PFSK-1 (cell line): Measurements from ENCODE around the gene CTNNBL1.

Experiments
- FOXP2 ChIP-seq: optimal IDR thresholded peaks from 2 replicates; pipeline ENCODE3; 2011; ENCODE audit warnings: borderline replicate concordance, control low read depth, inconsistent platforms; ENCODE audit not compliant: insufficient read depth; ENCODE audit errors: extremely low read length, extremely low read depth
- POLR2AphosphoS5 ChIP-seq: IDR thresholded peaks from 2 replicates; pipeline ENCODE4 v1.6.1; 2012; ENCODE audit warnings: low read depth, mild to moderate bottlenecking, control low read depth, low read length, moderate library complexity
- SIN3A ChIP-seq: IDR thresholded peaks from 2 replicates; pipeline ENCODE4 v1.6.1; 2012; ENCODE audit warnings: mild to moderate bottlenecking, low read length, moderate library complexity, borderline replicate concordance; ENCODE audit not compliant: insufficient read depth
- TAF1 ChIP-seq: IDR thresholded peaks from 2 replicates; pipeline ENCODE4 v1.6.1; 2012; ENCODE audit warnings: low read length, control low read depth, borderline replicate concordance; ENCODE audit not compliant: insufficient read depth
- TF ChIP-seq, protein P1 (sequence below), 2 experiments: IDR thresholded peaks; 2 replicates each; pipeline versions ENCODE4 v1.6.1 to v1.8.0; 2011 to 2012; ENCODE audit warnings: low read depth in 2 of 2, low read length in 2 of 2, control low read depth in 1 of 2, inconsistent platforms in 1 of 2, mild to moderate bottlenecking in 1 of 2, moderate library complexity in 1 of 2; ENCODE audit not compliant: insufficient read depth in 1 of 2

The CTNNBL1 gene

DNA sequence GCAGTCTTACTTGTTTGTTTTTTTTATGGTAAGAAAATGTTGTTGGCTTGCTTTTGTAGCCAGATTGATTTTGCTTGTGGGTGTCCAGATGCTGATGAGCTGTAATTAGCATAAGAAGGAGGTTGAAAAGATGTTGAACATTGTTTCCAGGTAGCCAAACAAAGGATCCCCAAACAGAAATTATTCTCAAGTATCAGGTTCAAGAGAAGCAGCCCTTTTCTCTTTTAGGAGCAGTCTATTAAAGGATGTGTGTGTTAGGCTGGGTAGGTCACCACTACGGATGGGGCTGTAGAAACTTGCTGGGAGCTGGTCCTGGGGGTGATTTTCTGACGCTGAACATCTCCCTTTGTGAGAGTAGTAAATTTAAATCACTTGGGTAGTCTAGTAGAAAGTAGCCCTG is 122.2 kb downstream of the CTNNBL1 start:
- TF ChIP-seq, protein P1, sequence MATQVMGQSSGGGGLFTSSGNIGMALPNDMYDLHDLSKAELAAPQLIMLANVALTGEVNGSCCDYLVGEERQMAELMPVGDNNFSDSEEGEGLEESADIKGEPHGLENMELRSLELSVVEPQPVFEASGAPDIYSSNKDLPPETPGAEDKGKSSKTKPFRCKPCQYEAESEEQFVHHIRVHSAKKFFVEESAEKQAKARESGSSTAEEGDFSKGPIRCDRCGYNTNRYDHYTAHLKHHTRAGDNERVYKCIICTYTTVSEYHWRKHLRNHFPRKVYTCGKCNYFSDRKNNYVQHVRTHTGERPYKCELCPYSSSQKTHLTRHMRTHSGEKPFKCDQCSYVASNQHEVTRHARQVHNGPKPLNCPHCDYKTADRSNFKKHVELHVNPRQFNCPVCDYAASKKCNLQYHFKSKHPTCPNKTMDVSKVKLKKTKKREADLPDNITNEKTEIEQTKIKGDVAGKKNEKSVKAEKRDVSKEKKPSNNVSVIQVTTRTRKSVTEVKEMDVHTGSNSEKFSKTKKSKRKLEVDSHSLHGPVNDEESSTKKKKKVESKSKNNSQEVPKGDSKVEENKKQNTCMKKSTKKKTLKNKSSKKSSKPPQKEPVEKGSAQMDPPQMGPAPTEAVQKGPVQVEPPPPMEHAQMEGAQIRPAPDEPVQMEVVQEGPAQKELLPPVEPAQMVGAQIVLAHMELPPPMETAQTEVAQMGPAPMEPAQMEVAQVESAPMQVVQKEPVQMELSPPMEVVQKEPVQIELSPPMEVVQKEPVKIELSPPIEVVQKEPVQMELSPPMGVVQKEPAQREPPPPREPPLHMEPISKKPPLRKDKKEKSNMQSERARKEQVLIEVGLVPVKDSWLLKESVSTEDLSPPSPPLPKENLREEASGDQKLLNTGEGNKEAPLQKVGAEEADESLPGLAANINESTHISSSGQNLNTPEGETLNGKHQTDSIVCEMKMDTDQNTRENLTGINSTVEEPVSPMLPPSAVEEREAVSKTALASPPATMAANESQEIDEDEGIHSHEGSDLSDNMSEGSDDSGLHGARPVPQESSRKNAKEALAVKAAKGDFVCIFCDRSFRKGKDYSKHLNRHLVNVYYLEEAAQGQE (IDR thresholded peaks at IDR 0.05; ENCODE audit: insufficient read depth in 1 of 2, low read depth in 2 of 2, low read length in 2 of 2) = no peak
- TF ChIP-seq TAF1 = no peak
- no peak for TF ChIP-seq FOXP2
- TF ChIP-seq POLR2AphosphoS5 = no peak
- no peak for TF ChIP-seq SIN3A

DNA sequence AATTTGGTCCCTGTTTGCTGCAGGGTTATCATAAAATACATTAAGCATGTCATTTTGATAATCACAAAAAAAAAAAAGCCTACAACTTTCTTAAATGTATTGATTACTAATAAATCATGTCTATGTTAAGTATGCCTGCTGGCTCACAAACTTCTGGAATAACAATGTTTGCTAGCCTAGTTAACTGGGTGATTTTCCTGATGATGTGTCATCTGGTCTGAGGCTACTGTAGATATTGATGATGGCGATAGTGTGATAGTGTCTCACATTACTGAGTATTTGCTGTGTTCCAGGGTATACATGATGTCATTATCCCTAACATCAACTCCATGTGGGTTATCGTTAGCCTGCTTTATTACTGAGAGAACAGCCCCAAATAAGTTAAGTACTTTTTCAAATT is 122.9 kb downstream of the CTNNBL1 start:
- TF ChIP-seq SIN3A (no peak), TAF1 (no peak), POLR2AphosphoS5 (no peak)
- TF ChIP-seq, protein P1 (IDR thresholded peaks at IDR 0.05; ENCODE audit: insufficient read depth in 1 of 2, low read depth in 2 of 2, low read length in 2 of 2) = no peak

DNA sequence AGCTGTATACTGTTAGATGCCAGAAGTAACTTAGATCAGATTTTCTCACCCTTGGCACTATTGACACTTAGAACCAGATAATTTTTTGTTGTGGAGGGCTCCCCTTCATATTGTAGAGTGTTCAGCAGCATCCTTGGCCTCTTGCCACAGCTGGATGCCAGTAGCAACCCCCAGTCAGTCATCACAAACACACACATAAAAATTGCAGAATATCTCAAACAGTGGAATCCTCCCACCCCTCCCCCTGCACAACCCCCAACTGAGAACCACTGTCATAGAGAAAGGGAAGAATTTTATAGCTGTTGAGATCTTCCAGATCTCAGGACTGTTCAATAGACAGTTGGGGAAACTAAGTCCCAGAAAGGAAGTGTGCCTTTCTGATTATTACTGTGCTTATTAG is 127.9 kb downstream of the CTNNBL1 start:
- no peak for TF ChIP-seq SIN3A
- TF ChIP-seq TAF1 = no peak
- no peak for TF ChIP-seq FOXP2
- TF ChIP-seq POLR2AphosphoS5 = no peak
- TF ChIP-seq, protein P1 (IDR thresholded peaks at IDR 0.05; ENCODE audit: insufficient read depth in 1 of 2, low read depth in 2 of 2, low read length in 2 of 2) = no peak

DNA sequence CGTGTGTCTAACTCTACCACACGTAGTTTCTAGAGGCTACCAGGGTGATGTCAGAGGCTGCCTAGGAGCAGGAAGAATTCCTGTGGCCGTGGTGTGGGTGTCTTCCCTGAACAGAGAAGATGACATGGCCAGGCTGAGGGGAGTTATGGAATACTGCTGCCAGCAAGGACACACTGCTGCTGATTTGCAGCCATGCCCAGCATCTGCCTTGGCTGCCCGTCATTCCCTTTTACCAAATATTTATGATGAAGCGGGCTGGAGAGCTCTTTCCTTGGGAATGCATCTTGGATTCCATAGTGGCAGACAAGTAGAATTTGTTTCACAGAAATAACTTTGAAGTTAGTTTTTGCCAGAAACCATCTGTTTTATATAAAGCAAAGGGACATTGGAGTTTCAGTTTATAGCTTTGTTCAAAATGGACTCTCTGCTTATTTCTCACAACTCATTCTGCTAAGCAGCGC is 128.3 kb downstream of the CTNNBL1 start:
- TF ChIP-seq SIN3A (no peak), POLR2AphosphoS5 (no peak), FOXP2 (no peak), TAF1 (no peak)
- TF ChIP-seq, protein P1 (IDR thresholded peaks at IDR 0.05; ENCODE audit: insufficient read depth in 1 of 2, low read depth in 2 of 2, low read length in 2 of 2) = no peak

DNA sequence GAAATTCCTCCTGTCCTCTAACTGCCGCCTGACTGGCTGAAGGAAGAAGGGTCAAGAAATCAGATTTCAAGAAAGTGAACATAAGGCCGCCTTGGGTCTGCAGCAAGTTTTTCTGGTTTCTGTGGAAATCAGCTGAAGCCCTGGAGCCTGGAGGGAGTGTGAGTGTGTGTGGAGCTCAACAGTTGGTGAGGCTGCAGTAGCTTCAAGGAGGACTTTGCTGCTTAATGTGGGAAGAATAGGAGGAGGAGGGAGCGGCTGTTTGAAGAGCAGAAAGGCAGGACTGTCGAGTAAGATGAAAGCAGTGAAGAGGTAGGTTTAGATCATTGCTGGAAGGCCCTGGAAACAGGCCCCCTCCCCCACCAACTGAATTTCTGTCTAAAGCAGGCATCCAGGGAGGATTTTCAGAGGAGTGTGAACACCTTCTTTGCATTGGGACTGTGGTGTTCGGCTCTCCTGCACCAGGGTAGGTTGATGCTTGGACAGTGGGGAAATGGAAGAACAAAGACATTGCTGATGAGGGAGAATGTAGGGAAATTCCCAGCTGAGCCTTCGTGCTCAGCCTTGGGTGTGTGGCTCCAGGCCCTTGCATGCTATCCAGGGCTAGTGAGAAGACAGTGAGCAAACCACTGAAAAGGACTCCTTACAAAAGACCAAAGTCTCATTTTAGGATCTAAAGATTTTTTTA is 129.6 kb downstream of the CTNNBL1 start:
- no peak for TF ChIP-seq FOXP2
- no peak for TF ChIP-seq TAF1
- TF ChIP-seq, protein P1 (IDR thresholded peaks at IDR 0.05; ENCODE audit: insufficient read depth in 1 of 2, low read depth in 2 of 2, low read length in 2 of 2) = no peak
- no peak for TF ChIP-seq POLR2AphosphoS5
